WTC11 (cell line): ENCODE measurements around the gene CACNB3. TPM values are rescaled to one million over a fixed set of nuclear protein-coding genes. Genes with fewer than 3 reads are reported as not detected.

Experiments used
- ATAC-seq: fragments of 200-7000 bp; cut with Tn5 transposase; 2 replicates; pipeline ENCODE4 v1.10.0; 2021; ENCODE audit warnings: mild to moderate bottlenecking, moderate library complexity
- CTCF ChIA-PET: fragments of 300-600 bp; sonication (Branson Sonifier 250); formaldehyde crosslinking; loops from one replicate; lab custom pipeline; 2021; ENCODE audit warnings: antibody characterized with exemption; lab: Charles Lee
- POLR2A ChIA-PET: fragments of 350-600 bp; sonication (Branson Sonifier 250); formaldehyde crosslinking; loops from one replicate; lab custom pipeline; 2021; ENCODE audit warnings: antibody characterized with exemption; lab: Charles Lee
- DNase-seq: peaks from one replicate; pipeline ENCODE4 v3.0.0; 2021; ENCODE audit warnings: low spot score
- H3K27ac Mint-ChIP-seq: 2 replicates; pipeline ENCODE4 v1.8.0; 2021; ENCODE audit warnings: mixed read lengths
- H3K27me3 Mint-ChIP-seq: 2 replicates; pipeline ENCODE4 v1.8.0; 2021; ENCODE audit warnings: low read depth, mild to moderate bottlenecking, moderate library complexity, mixed read lengths
- H3K36me3 Mint-ChIP-seq: 2 replicates; pipeline ENCODE4 v1.8.0; 2021; ENCODE audit warnings: mixed read lengths
- H3K4me1 Mint-ChIP-seq: 2 replicates; pipeline ENCODE4 v1.8.0; 2022; ENCODE audit warnings: mixed read lengths
- H3K4me3 Mint-ChIP-seq: 2 replicates; pipeline ENCODE4 v1.8.0; 2021; ENCODE audit warnings: mild to moderate bottlenecking, moderate library complexity, mixed read lengths
- H3K9me3 Mint-ChIP-seq: 2 replicates; pipeline ENCODE4 v1.8.0; 2021; ENCODE audit warnings: mixed read lengths
- CDX4 ChIP-seq: fragments of 250-450 bp; sonication (Bioruptor Pico); IDR thresholded peaks from 2 replicates; pipeline ENCODE4 v1.9.0; 2021; ENCODE audit warnings: moderate library complexity, mild to moderate bottlenecking, inconsistent platforms, borderline replicate concordance
- CTCF ChIP-seq: fragments of 200-600 bp; IDR thresholded peaks from 2 replicates; pipeline ENCODE4 v1.8.0; 2022; ENCODE audit warnings: antibody characterized with exemption
- GRHL2 ChIP-seq: fragments of 250-450 bp; sonication (Bioruptor Pico); IDR thresholded peaks from 2 replicates; pipeline ENCODE4 v1.8.0; 2022; ENCODE audit warnings: mild to moderate bottlenecking, moderate library complexity; ENCODE audit not compliant: insufficient replicate concordance, severe bottlenecking
- HMGA2 ChIP-seq: fragments of 250-450 bp; sonication (Bioruptor Pico); IDR thresholded peaks from 2 replicates; pipeline ENCODE4 v1.4.0; 2021; ENCODE audit warnings: mild to moderate bottlenecking, moderate library complexity
- JUN ChIP-seq: sonication (generic); formaldehyde crosslinking; IDR thresholded peaks from 2 replicates; pipeline ENCODE4 v1.8.0; 2023; ENCODE audit warnings: mild to moderate bottlenecking, missing genetic modification reagents
- KAT7 ChIP-seq: sonication (generic); formaldehyde crosslinking; IDR thresholded peaks from 2 replicates; pipeline ENCODE4 v1.8.1; 2023; ENCODE audit warnings: missing genetic modification reagents, mild to moderate bottlenecking, borderline replicate concordance
- NFATC4 ChIP-seq: fragments of 250-450 bp; sonication (Bioruptor Pico); IDR thresholded peaks from 2 replicates; pipeline ENCODE4 v1.9.0; 2021; ENCODE audit warnings: mild to moderate bottlenecking
- RORB ChIP-seq: fragments of 250-450 bp; sonication (Bioruptor Pico); IDR thresholded peaks from 2 replicates; pipeline ENCODE4 v1.9.0; 2021; ENCODE audit warnings: mild to moderate bottlenecking
- TCF7 ChIP-seq: sonication (generic); formaldehyde crosslinking; IDR thresholded peaks from 2 replicates; pipeline ENCODE4 v1.8.0; 2022; ENCODE audit warnings: mild to moderate bottlenecking, low read depth, missing genetic modification reagents, moderate library complexity
- TEAD4 ChIP-seq: sonication (generic); formaldehyde crosslinking; IDR thresholded peaks from 2 replicates; pipeline ENCODE4 v1.8.0; 2022; ENCODE audit warnings: mild to moderate bottlenecking, missing genetic modification reagents
- ZNF121 ChIP-seq: sonication (generic); formaldehyde crosslinking; IDR thresholded peaks from 2 replicates; pipeline ENCODE4 v1.8.0; 2023; ENCODE audit warnings: missing genetic modification reagents
- ZNF219 ChIP-seq: sonication (generic); formaldehyde crosslinking; IDR thresholded peaks from 2 replicates; pipeline ENCODE4 v1.8.0; 2023; ENCODE audit warnings: missing genetic modification reagents, mild to moderate bottlenecking, borderline replicate concordance
- total RNA-seq: library from RNA; stranded (reverse); gene quantifications from 3 replicates; pipeline ENCODE4 v1.2.3, GENCODE V29; 2021
- TF ChIP-seq, protein P1 (sequence below): sonication (generic); formaldehyde crosslinking; IDR thresholded peaks from 2 replicates; pipeline ENCODE4 v1.8.1; 2023; ENCODE audit warnings: mild to moderate bottlenecking, missing genetic modification reagents, moderate library complexity
- TF ChIP-seq, protein P2 (sequence below): sonication (generic); formaldehyde crosslinking; IDR thresholded peaks from 2 replicates; pipeline ENCODE4 v1.8.0; 2022; ENCODE audit warnings: mild to moderate bottlenecking, missing genetic modification reagents
- TF ChIP-seq, protein P3 (sequence below): sonication (generic); formaldehyde crosslinking; IDR thresholded peaks from 2 replicates; pipeline ENCODE4 v1.8.1; 2023; ENCODE audit warnings: mild to moderate bottlenecking, missing genetic modification reagents, moderate library complexity
- TF ChIP-seq, protein P4 (sequence below): sonication (generic); formaldehyde crosslinking; IDR thresholded peaks from 2 replicates; pipeline ENCODE4 v1.8.1; 2023; ENCODE audit warnings: mild to moderate bottlenecking, missing genetic modification reagents
- TF ChIP-seq, protein P5 (sequence below): sonication (generic); formaldehyde crosslinking; IDR thresholded peaks from 2 replicates; pipeline ENCODE4 v1.8.0; 2022; ENCODE audit warnings: mild to moderate bottlenecking, missing genetic modification reagents

CACNB3 gene
- total RNA-seq, 1 experiment from 2014 or later: 17.0 TPM

- ChIA-PET POLR2A (interaction anchor here (0.5 kb wide), 1 partner anchor 78 kb away, joined by 7 read pairs; no protein-coding TSS in a partner anchor), CTCF (interaction anchor here (1.2 kb wide), 2 partner anchors 16 to 60 kb away, joined by 4 to 5 read pairs; no protein-coding TSS in a partner anchor)
- H3K9me3 Mint-ChIP-seq: no peaks in the 10 kb centered on the region
- no peak overlapping the region for H3K4me3 Mint-ChIP-seq
- no peak for DNase-seq
- H3K27me3 Mint-ChIP-seq: no peaks in the 10 kb centered on the region
- ATAC-seq: no peak
- H3K36me3 Mint-ChIP-seq: peaks cover 61% of the 10 kb centered on the region
- TF ChIP-seq TEAD4 (CRISPR knock-in tag) (no peak), HMGA2 (CRISPR knock-in tag) (no peak), ZNF219 (CRISPR knock-in tag) (no peak)
- H3K27ac Mint-ChIP-seq: no peak overlapping the region
- H3K4me1 Mint-ChIP-seq: no peaks in the 10 kb centered on the region
Observed at GRCh38 chr12:48831257-48831656, 13.0 kb downstream of the CACNB3 start.

- ATAC-seq (no peak), DNase-seq (no peak)
- Mint-ChIP-seq H3K9me3 (no peaks in the 10 kb centered on the region), H3K27me3 (no peaks in the 10 kb centered on the region), H3K36me3 (peaks cover 74% of the 10 kb centered on the region), H3K4me3 (no peak overlapping the region), H3K27ac (no peak overlapping the region), H3K4me1 (no peaks in the 10 kb centered on the region)
- ChIA-PET POLR2A (no interaction called here), CTCF (interaction anchor here (1.2 kb wide), 1 partner anchor 58 kb away, joined by 4 read pairs; no protein-coding TSS in a partner anchor)
- TF ChIP-seq RORB (CRISPR knock-in tag) (no peak), NFATC4 (CRISPR knock-in tag) (no peak), GRHL2 (CRISPR knock-in tag) (no peak), ZNF121 (CRISPR knock-in tag) (no peak), CTCF (no peak), TEAD4 (CRISPR knock-in tag) (no peak), TCF7 (CRISPR knock-in tag) (no peak), CDX4 (CRISPR knock-in tag) (no peak), JUN (CRISPR knock-in tag) (no peak), KAT7 (CRISPR knock-in tag) (no peak)
- TF ChIP-seq, protein P1, sequence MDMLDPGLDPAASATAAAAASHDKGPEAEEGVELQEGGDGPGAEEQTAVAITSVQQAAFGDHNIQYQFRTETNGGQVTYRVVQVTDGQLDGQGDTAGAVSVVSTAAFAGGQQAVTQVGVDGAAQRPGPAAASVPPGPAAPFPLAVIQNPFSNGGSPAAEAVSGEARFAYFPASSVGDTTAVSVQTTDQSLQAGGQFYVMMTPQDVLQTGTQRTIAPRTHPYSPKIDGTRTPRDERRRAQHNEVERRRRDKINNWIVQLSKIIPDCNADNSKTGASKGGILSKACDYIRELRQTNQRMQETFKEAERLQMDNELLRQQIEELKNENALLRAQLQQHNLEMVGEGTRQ (CRISPR knock-in tag): no peak
- TF ChIP-seq, protein P2, sequence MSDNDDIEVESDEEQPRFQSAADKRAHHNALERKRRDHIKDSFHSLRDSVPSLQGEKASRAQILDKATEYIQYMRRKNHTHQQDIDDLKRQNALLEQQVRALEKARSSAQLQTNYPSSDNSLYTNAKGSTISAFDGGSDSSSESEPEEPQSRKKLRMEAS (CRISPR knock-in tag): no peak
- TF ChIP-seq, protein P3, sequence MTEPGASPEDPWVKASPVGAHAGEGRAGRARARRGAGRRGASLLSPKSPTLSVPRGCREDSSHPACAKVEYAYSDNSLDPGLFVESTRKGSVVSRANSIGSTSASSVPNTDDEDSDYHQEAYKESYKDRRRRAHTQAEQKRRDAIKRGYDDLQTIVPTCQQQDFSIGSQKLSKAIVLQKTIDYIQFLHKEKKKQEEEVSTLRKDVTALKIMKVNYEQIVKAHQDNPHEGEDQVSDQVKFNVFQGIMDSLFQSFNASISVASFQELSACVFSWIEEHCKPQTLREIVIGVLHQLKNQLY (CRISPR knock-in tag): no peak
- TF ChIP-seq, protein P4, sequence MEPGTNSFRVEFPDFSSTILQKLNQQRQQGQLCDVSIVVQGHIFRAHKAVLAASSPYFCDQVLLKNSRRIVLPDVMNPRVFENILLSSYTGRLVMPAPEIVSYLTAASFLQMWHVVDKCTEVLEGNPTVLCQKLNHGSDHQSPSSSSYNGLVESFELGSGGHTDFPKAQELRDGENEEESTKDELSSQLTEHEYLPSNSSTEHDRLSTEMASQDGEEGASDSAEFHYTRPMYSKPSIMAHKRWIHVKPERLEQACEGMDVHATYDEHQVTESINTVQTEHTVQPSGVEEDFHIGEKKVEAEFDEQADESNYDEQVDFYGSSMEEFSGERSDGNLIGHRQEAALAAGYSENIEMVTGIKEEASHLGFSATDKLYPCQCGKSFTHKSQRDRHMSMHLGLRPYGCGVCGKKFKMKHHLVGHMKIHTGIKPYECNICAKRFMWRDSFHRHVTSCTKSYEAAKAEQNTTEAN (CRISPR knock-in tag): no peak
- TF ChIP-seq, protein P5, sequence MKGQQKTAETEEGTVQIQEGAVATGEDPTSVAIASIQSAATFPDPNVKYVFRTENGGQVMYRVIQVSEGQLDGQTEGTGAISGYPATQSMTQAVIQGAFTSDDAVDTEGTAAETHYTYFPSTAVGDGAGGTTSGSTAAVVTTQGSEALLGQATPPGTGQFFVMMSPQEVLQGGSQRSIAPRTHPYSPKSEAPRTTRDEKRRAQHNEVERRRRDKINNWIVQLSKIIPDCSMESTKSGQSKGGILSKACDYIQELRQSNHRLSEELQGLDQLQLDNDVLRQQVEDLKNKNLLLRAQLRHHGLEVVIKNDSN (CRISPR knock-in tag): no peak
Observed at GRCh38 chr12:48832321-48833060, 14.2 kb downstream of the CACNB3 start.
